ENCODE data around the gene PHRF1.

The PHRF1 gene

DNA sequence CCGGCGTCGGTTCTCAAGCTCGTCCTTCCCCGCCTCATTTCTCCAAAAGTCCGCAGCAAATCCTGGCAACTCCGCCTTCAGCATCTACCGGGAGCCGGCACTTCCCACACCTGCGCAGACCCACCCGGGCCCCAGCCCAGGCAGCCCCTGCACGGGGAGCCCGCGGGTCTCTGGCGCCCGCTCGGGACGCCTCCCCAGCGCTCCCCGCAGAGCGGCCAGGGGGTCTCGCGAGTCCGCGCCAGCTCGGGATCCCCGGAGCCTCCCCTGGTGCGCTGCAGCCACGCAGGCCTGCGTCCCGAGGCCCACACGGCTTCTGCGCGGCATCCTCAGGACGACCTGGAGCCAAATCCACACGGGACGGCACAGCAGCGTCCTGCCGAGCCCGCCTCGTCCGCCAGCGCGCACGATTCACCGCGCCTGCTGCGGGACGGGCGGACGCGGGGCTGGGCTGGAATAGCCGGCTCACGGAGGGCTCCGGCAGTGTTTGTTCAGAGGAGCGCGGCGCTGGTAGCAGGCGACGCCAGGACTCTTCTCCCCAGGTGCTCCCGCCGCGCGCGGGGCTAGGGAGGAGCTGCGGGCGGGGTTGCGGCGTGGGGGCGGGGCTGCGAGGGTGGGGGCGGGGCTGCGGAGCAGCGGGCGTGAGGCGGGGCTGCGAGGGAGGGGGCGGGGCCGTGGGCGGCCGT lies 816 bp upstream of the PHRF1 start:
- no peak for DNase-seq

DNA sequence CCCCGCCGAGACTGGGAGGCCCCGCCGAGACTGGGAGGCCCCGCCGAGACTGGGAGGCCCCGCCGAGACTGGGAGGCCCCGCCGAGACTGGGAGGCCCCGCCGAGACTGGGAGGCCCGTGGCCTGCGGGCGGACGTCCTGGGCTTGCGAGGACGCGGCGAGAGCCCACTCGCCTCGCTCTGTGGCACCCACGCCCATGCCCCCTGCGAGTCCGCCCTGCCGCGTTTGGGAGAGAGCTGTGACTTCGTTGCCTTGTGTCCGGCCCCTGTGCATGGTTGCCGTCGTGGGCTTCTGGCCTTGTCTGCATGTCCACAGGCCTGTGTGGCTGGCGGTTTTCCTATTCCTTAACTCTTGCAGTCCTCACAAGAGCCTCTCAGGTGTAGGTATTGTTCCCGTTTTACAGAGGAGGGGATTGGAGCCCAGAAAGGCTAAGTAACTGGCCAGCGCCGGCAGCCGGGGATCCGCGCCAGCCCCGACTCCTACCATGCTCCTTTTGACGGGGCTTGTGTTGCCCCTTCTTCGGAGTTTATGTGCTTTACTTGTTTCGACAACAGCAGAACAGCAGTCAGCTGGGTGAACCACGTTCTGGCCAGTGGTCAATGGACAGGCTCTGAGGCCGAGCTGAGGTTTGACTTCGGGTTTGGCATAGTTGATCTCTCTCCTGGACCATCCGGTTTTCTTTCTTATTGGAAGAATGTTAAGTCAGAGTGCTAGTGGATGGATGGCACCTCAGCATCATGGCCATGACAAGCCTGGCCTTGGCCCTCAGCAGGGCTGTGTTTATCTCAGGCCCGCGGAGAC lies 741 bp downstream of the PHRF1 start:
- no peak for DNase-seq

DNA sequence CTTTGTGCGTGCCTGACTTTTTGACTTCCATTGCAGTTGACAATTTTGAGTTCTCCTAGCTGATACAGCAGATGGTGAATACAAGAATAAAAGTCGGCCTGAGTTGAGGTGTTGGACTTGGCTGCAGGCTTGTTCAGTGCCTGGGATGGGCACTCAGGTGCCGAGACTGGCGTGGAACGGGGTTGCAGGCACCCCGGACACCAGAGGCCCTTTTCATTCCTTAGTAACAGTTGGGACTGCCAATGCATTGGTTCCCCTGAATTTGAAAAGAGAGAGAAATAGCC lies 1.3 kb downstream of the PHRF1 start:
- DNase-seq, result no peak

DNA sequence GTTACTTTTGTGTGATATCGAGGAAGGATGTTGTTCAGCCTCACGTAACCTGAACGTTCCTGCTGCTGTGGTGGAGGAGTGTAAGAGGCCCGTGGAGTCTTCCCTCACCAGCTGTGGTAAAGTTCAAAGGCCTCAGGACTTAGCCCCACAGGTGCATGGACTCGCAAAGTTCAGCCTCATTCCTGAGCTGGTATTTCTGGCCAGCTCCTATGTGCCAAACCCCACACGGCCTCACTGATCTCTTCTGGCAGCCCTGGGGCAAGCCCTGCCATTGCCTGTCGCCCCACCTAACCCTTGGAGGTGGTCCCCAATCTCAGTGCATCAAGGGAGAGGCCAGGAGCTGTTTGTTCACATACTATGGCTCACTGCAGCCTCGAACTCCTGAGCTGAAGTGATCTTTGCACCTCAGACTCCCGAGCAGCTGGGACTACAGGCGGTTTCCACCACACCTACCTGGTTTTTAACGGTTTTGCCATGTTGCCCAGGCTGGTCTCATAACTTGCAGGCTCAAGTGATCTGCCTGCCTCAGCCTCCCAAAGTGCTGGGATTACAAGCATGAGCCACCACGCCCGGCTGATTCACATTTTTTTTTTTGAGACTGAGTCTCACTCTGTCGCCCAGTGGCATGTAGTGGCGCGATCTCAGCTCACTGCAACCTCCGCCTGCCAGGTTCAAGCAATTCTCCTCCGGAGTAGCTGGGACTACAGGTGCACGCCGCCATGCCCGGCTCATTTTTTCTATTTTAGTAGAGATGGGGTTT lies 2.2 kb downstream of the PHRF1 start:
- no peak for DNase-seq

DNA sequence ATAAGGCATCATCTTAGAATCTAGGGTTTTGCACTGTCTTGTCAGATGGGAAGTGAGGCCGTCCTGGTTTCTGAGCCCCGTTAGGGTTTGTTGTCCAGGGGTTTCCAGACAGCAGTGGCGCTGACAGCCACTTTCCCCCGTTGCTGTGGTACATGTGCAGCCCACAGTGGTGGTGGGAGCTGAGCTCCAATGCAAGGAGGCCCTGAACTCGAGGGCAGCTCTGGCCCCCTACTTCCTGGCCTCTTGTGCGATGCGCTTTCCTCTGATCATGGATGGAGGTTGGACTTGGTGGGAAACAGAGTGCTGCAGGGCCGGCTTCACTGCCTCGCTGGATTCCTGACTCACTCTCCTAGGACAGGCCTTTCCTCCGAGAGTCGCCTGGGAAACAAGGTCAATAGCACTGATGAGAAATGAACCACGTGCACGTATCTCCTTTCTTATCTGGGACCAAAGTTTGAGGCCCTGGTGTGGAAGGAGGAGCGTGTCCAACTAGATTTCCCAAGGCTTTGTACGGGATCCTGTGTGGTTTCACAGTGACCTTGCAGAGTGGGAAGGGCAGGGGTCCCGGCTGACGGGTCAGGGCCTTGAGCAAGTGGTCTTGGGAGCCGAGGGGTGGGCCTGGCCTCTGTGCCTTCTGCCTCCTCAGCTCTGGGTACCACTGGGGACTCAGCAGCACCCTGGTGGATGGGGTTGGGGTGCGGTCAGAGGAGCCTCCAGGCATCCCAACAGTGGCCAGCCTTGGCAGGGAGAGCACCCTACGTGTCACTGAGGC lies 3.7 kb downstream of the PHRF1 start:
- no peak for DNase-seq

DNA sequence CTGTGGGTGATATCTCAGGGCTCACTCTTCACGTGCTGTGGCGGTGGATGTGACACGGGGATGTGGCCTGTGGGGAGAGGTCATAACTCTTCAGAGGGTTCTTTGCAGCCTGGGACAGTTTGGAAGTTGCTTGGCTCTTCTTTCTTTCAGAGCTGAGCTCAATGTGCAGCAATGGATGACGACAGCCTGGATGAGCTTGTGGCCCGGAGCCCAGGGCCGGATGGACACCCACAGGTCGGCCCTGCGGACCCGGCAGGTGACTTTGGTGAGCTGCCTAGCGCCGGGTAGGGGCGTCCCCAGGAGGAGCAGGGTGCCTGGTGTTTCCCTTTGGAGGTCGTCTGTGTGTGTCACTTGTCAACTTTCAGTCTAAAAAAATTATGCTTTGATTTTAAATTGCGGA lies 5.1 kb downstream of the PHRF1 start:
- no peak for DNase-seq

DNA sequence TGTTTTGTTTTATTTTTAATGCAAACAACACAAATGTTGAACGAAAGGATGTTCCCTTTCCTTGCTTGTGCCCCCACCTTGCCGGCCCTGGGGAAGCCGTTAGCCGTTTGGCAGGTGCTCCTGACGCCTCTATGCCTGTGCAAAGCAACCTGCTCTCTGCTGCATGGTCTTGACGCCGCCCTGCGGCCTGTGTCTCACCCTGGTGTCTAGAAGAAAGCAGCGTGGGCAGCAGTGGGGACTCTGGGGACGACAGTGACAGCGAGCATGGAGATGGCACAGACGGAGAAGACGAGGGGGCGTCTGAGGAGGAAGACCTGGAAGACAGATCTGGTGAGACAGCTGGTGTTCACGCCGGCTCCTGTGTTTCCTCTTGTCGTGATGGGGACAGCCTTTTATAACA lies 5.5 kb downstream of the PHRF1 start:
- DNase-seq, result no peak

DNA sequence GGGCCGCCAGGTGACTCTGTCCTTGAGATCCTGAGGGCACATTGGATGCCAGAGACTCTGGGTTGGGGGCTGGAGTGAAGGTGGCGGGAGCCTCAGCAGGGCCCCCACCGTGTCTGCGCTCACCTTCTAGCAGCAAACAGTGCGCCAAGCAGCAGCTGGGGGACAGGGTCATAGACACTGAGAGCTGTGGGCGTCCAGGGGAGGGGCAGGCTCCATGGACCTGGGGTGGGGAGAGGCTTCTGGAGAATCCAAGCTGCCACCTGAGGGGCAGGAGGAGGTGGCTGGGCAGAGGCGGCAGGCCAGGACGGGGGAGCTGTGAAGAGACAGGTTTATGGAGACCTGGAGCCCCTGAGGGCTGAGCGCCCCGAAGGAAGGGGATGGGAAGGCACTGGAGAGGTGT lies 8.0 kb downstream of the PHRF1 start:
- DNase-seq, result no peak

DNA sequence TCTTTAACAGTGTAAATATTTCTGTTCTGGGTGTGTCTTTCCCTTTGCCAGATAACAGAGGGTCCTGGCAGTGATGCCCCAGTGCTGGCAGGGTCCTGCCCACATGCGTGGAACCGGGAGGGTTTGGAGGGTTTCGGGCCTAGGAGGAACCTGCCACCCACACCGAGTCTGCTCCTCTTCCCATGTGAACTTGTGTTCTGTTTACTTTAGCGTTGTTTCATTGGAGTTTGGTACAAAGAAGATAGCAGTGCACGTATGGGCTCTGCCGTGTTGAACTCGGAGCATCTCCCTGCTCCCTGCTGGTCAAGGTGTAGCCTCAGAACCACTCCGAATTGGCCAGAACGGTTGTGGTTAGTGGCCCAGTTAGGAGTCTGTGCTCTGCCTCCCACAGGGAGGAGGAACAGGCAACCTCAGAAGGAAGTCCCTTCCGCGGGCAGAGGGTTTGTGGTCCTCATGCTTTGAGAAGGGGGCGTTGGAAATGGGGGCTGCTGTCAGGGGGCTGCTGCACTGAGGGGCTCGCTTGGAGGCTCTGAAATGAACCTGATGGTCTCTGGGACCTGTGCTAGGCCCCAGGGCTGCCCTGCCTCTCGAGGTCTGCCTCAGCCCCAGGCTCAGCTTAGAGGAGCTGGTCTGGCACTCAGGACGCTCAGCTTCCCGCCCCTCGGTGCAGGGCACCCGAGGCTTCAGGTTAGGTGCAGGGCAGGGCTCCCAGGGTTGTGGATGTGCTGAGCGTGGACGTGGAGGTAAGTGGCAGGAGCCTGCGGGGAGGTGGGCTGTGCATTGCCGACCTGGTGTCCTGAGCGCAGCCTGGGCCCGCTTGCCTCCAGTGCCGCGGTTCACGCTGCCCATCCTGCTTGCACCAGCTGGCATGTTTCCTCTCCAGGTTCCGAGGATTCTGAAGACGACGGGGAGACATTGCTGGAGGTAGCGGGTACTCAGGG lies 10.4 kb downstream of the PHRF1 start:
- DNase-seq, result no peak

DNA sequence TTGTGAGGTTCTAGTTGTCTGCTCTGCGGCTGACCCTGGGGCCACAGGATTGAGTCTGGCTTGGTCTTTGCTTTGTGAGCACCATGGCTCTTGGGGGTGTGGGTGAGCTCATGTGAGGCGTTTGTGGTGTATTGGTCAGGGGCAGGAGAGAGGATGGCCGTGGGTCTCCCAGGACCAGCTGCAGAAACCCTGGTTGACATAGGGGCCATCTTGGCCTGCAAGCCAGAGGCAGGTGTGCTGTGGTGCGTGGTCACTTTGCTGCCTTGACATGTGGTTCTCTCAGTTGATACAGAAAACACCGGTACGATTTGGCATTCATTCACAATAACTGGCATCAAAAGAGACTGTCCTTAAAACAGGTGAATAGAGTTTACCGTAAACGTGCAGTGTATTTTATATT lies 11.3 kb downstream of the PHRF1 start:
- DNase-seq, result no peak

DNA sequence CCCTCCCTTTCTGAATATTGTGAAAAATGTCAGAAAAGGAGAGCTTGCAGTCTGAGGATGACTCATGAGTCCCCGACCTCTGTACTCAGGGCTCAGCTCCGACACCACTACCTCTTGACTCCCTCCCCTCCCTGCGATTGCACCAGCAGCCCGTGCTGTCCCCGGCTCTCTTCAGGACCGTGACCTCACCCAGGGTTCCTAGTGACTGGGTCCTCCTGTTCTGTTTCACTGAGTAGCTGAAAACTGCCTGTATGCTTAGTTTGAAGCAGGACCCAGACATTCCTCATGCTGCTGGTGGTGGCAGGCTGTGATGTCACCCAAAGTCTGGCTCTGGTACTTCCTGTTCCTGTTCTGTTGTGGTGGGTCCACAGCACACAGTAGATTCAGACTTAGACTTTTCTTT lies 11.7 kb downstream of the PHRF1 start:
- DNase-seq, result no peak

DNA sequence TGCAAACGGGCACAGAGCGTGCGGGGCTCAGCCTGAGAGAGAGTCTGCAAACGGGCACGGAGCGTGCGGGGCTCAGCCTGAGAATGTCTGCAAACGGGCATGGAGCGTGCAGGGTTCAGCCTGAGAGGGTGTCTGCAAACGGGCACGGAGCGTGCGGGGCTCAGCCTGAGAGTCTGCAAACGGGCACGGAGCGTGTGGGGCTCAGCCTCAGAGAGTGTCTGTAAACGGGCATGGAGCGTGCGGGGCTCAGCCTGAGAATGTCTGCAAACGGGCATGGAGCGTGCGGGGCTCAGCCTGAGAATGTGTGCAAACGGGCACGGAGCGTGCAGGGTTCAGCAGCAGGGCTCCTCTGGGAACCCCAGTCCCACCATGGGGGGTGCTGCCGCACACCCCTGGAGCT lies 13.5 kb downstream of the PHRF1 start:
- no peak for DNase-seq

DNA sequence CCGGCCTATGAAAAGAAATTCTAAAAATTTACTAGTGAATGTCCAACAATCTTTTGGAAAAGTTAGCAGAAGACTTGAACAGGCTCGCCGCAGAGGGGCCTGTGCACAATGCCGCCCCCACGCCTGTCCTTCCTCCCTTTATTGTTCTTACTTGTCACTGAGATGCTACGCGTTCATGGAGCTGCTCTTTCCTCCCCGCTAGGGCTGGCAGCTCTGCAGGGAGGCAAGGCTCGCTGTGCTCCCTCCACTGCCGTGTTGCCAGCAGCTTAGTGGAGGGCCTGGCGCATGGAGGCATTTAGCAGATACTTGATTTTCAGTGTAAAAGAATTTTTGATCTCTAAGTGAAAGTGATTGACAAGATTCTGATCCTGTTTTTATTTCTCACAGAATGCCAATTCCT lies 14.7 kb downstream of the PHRF1 start:
- no peak for DNase-seq

DNA sequence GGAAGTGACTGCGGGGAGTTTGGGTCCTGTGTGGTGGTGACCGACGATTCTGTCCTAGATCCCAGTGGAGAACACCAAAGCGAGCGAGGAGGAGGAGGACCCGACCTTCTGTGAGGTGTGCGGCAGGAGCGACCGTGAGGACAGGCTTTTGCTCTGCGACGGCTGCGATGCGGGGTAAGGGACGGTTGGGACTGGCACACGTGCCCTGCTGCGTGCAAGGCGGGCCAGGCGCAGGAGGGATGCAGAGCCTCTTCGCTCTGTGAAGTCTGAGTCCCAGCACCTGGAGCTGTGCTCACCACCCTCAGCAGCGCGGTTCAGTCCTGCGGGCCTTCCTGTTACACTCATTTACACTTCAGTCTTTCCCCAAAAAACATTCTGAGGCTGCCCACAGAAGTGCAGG lies 16.2 kb downstream of the PHRF1 start:
- DNase-seq, result no peak

DNA sequence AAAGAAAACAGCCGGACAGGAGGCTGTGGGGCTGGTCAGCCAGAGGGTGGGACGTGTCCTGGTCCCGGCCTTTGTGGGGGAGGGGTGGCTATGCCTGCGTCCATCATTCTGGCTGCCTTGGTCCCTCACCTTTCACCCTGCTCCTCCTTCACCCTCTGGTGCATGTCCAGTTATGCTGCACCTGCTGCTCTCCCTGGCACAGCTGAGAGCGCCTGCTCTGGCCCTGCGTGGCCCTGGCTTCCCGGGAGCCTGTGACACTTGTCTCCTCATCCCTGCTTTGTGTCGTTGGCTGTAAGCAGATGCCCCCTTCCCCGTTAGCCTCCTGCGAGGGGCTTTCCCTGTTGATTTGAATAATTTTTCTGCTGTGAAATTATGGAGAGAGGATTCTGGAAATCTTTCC lies 16.6 kb downstream of the PHRF1 start:
- no peak for DNase-seq

DNA sequence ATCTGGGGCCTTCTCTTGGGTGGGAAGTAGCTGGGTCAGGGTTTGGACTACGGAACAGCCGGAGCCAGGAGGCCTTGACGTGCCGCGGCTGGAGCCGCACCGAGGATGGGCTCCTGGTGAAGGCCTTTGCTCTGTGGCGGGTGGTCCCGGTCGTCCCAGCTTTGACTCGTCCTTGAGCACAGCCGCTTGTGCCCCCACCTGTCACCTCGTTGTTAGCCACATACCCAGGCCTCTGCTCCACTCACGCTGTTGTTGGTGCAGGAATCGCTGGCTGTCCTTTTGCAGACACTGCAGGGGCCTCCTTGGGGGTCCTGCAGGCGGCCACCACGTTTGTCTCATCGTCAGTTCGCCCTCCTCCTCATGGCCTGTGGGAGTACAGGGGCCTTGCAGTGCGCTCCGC lies 17.1 kb downstream of the PHRF1 start:
- no peak for DNase-seq

DNA sequence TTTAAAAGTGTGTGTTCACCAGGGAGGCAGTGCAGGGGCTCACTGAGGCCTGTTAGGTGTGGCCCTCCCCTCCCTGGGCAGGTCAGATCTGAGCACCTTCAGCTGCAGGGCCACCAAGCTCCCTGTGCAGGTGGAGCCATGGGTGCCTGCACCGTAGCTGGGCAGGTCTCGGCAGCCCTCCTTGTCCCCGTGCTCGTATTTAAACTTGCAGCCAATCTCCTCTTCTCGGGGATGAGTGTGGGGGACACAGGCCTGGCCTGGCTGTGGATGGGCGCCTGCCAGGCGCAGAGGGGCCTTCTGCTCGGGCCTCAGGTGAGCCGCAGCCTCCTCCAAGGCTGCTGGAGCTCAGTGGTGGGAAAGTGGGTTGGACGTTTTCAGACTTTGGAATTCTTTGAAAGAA lies 19.1 kb downstream of the PHRF1 start:
- no peak for DNase-seq

DNA sequence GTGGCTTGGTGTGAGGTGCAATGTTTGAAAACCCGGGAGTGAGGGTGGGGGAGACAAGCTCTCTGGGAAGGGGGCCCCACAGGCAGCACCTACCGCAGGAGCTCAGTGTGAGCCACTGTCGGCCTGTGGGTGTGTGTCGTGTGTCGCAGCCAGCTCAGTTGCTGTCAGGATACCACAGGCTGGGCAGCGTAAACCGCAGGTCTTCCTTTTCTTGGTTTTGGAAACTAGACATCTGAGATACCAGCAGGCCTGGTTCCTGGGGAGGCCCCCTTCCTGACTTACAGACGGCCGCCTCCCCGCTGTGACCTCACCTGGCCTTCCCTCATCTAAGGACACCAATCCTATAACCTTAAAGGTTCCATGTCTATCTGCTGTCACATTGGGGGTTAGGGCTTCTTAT lies 20.1 kb downstream of the PHRF1 start:
- DNase-seq, result no peak

DNA sequence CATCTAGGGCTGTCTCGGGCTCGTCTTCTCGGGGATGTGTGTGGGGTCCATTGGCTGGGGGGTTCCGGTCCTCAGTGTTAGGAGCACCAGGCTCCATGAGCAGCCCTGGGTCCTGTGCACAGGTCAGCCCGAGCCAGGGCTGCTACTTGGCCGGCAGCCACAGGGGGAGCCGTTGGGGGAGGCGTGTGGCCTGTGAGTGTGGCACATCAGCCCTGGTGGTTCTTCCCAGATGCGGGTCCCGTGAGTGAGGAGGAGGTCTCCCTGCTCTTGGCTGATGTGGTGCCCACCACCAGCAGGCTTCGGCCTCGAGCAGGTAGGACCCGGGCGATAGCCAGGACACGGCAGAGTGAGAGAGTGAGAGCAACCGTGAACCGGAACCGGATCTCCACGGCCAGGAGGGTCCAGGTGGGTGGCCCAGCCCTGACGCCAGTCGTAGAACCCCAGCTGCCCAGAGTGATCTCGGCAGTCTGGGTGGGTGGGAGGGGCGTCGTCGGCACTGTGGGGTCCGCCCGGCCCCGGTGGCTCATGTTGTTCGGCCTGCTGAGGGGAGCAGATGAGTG lies 21.0 kb downstream of the PHRF1 start:
- peak; percentile 33 for DNase-seq

DNA sequence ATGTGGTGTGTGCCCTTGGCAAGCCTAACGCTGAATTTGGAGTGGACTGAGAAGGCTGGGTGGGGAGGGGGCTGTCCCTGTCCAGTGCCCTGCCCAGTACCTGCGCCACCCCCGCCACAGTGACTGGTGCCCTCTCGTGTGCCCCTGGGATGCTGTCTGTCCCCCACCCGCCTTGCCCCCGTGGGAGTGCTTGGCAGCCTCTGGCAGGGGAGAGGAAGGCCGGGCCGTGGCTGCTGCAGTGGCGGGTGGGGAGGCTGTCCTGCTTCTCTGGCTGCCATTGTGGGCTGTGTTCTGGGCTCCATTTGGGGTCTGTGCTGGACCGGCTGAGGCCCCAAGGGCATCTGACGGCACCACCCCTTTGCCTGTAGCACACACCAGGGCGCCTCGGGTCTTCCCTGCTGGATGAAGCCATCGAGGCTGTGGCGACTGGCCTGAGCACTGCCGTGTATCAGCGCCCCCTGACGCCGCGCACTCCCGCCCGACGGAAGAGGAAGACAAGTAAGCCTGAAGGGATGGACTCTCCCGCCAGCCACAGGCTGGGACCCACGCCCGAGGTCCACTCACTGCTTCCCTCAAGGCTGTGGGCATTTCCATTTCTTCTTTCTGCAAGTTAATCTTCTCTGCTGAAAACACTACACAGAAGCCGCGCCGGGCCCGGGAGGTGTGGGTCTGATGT lies 21.9 kb downstream of the PHRF1 start:
- no peak for DNase-seq

DNA sequence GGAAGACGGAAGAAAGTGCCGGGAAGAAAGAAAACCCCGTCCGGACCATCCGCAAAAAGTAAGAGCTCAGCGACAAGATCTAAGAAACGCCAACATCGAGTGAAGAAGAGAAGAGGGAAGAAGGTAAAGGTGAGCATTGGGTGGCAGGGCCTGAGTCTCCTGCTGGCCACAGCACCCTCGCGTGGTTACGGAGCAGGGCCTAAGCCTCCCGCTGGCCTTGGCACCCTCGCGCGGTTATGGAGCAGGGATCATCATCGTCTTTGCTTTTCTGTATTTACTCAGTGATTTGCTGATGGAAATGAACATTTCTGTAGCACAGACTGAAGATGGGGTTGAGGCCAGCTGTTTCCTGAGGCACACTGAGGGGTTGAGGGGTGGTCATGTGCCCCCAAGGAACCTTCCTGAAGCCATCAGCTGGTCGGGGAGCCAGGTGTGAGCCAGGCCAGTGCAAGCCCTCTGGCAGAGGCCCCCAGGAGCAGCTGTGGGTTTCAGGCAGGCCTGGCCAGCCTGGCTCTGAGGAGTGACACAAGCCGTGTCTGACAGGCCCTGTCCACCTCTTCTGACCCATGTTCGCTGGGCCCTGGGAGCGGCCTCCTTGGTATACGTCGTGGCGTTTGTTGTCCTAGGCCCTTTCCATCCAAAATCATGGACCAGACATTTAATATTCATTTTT lies 25.4 kb downstream of the PHRF1 start:
- no peak for DNase-seq
